A549 treated with CpdA at 1 μM for 4 hours (cell line): ENCODE results near the gene RAD23B. TPM values are rescaled to one million over a fixed set of nuclear protein-coding genes. Genes with fewer than 3 reads are reported as not detected.

ENCODE experiments used
- total RNA-seq: library from RNA; stranded (reverse); fragments of 200-300 nt; extraction: Qiagen RNA extraction; gene quantifications from 5 replicates; pipeline ENCODE4 v1.2.3, GENCODE V29; 2022; ENCODE audit warnings: low read depth

The RAD23B gene
- 93.0 to 114 TPM (median 108 TPM) in 5 replicates for total RNA-seq

DNA sequence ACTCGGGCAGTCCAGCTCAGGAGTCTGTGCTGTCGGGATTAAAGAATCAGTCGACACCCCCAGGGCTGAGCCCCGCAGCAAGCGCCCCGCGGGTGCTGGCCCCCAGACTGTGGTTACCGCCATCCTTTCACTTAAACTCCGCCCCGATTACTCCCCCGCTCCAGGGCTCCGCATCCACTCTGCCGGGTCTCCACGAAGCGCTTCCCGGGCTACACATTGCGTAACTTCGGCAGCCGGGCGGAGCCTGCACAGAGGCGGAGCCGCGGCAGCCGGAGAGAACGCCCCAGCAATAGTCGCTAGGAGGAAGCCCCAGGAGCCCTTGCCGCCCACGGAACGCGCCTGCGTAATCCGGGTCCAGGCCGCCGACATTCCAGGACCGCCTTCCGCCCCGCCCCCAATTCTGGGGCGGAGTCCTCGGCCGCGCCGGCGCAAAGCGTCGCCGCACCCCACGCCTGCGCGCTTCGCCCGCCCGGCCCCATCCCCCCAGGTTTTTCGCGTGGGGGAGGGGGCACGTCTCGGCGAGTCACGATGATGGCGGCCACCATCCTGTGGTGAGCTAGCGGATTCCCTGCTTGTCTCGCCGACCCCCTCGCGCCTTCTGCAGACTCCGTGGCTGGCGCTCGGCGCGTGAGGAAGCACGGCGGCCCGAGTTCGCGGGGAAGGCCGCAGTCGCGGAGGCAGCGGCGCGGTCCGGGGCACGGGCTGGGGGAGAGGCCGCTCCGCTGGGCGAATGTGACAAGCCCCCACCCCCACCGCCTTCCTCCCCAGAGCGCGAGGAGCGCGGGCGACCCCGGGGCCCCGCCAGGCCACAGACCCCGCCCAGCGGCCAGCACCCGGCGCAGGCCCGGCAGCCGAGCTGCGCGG lies at the start of gene RAD23B:
RAD23B (plus strand) TSS at position 521 of the 864 bp plus-strand sequence. CDS start 351 bp downstream, outside the sequence.

Other genes with a start within 250 kb of the RAD23B start
- gene KLF4, start 206.5 kb downstream of the RAD23B start, total RNA-seq: 12.2 to 19.3 TPM (median 13.4 TPM) in 5 replicates